Measurements from ENCODE around the gene ICA1L. TPM values are rescaled to one million over a fixed set of nuclear protein-coding genes. Genes with fewer than 3 reads are reported as not detected.

The ICA1L gene
- total RNA-seq, 4 donors from 2014 or later, result 12.1 to 35.7 (median 17.5) TPM

DNA sequence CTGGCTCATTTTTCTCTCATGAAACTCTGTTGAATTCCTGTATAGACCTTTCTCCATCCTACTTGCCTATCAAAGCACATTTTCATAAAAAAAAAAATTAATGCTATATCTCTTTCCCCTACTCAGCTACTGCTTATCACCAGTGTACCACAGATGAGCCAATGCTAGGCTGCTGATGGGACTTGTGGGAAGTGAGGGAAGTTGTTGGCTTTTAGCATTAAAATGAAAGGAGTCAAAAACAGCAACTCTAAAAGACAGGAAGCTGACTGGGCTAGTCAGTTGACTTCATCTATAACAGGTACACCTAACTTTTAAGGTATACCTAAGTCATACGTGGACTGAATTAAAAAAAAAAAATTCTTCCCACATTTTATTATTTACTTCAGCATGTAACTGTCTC is 134.7 kb downstream of the ICA1L start:
- intact Hi-C loops (cut with DNase I), result no loop called here
- WGBS, 2 donors, result 98 to 100% methylated on average over 1 of the region's 1 CpG
- Histone ChIP-seq H3K4me1 (no peaks in the 10 kb centered on the region), H3K4me3 (replicated peaks in 1 of 3) (no peak overlapping the region), H3K36me3 (no peaks in the 10 kb centered on the region), H3K27ac (no peak overlapping the region), H3K9me3 (no peaks in the 10 kb centered on the region), H3K27me3 (no peaks in the 10 kb centered on the region)
- no peak for DNase-seq
- TF ChIP-seq POLR2A (IDR thresholded peaks at IDR 0.05) (no peak), CTCF (IDR thresholded peaks at IDR 0.05) (no peak)

DNA sequence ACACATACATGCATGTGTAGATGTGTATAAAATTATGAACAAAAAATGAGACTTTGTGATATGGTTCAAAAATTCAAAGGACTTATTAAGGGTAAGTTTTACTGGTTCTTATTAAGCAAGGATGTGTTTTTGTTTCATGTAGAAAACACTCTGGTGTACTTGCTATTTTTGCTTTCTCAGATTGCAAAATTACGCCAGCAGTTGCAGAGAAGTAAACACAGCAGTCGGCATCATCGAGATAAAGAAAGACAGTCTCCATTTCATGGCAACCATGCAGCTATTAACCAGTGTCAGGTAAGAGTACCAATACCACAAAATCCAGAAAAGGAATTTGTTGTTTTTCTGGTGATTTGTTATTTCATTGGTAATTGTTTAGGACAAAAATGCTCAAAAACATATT is 145.5 kb downstream of the ICA1L start:
- Histone ChIP-seq H3K9me3 (no peaks in the 10 kb centered on the region), H3K36me3 (no peaks in the 10 kb centered on the region), H3K27ac (no peak overlapping the region), H3K4me1 (peaks cover 0 to 4% of the 10 kb centered on the region in 2 donors), H3K4me3 (replicated peaks in 1 of 3) (no peak overlapping the region), H3K27me3 (no peaks in the 10 kb centered on the region)
- TF ChIP-seq POLR2A (IDR thresholded peaks at IDR 0.05) (no peak), CTCF (IDR thresholded peaks at IDR 0.05) (no peak)
- intact Hi-C loops (cut with DNase I), result no loop called here
- DNase-seq, result no peak
- WGBS, 2 donors, result 96% methylated on average over 3 of the region's 3 CpGs

GRCh38 chr2:202723746-202724145 is 147.8 kb downstream of the ICA1L start:
- Histone ChIP-seq H3K4me1 (peaks cover 0 to 4% of the 10 kb centered on the region in 2 donors), H3K27ac (no peak overlapping the region), H3K9me3 (no peaks in the 10 kb centered on the region), H3K36me3 (no peaks in the 10 kb centered on the region), H3K4me3 (replicated peaks in 1 of 3) (no peak overlapping the region), H3K27me3 (no peaks in the 10 kb centered on the region)
- WGBS, 2 donors, result 94 to 97% methylated on average over 5 of the region's 5 CpGs
- no peak for DNase-seq
- no peak for TF ChIP-seq CTCF (IDR thresholded peaks at IDR 0.05)
- TF ChIP-seq POLR2A (IDR thresholded peaks at IDR 0.05), result no peak
- intact Hi-C loops (cut with DNase I), result no loop called here

Other genes with a start within 250 kb of the ICA1L start
- 10 to 100 TPM in 1 of 4 donors, 1 to 10 TPM in 3; 6.7 to 12.4 (median 7.7) TPM for gene FAM117B, start 236.8 kb downstream of the ICA1L start, total RNA-seq
- 10 to 100 TPM in 1 of 4 donors, 1 to 10 TPM in 3; 7.2 to 12.1 (median 7.7) TPM for gene WDR12, start 39.9 kb upstream of the ICA1L start, total RNA-seq
- gene CARF, start 40.5 kb upstream of the ICA1L start, total RNA-seq, result 10 to 100 TPM; 24.7 to 56.3 (median 36.4) TPM
- 10 to 100 TPM; 58.8 to 88.8 (median 71.3) TPM for gene NBEAL1, start 143.1 kb upstream of the ICA1L start, total RNA-seq

Measured in thyroid gland (tissue), 4 donors.